NCI-H748 (cell line): ENCODE results near the gene GNB1L.
"Not testable (repeated sequence)": the region's sequence is repeated elsewhere in the genome, so short reads cannot be mapped to it uniquely, and the experiment has no call there.

Experiments
- DNase-seq: peaks from one replicate; lab custom pipeline; 2025; ENCODE audit not compliant: unreplicated experiment; lab: John Stamatoyannopoulos, UW

GNB1L gene

DNA sequence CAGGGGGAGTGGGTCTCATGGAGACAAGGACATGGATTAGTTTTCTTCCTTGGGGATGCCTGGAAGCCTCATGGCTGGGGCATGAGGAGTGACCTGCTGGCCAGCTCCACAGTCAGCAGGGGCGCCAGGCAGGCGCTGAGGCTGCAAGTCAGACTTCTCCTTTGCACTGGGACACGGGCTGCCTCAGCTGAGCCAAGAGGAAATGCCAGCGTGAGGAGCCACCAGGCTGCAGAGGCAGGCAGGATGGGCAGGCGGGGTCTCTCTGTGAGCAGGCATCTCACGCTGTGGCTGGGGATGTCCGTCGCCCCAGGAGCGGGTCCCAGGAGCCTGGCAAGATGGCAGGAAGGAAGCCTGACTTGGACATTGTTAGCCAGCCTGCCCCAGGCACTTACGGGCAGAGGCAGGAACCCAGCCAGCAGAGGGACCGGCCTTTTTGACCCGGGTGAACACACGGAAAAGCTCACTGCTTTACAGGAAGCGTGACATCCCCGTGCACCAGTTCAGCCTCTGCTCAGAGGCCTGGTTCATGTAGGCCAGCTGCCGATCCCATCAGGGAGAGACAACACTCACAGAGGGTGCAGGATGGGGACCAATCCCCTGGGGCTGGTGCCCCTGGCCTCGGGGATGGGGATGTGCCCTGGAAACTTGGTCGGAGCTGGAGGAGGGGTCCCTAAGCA is 10.2 kb downstream of the GNB1L start:
- no peak for DNase-seq

DNA sequence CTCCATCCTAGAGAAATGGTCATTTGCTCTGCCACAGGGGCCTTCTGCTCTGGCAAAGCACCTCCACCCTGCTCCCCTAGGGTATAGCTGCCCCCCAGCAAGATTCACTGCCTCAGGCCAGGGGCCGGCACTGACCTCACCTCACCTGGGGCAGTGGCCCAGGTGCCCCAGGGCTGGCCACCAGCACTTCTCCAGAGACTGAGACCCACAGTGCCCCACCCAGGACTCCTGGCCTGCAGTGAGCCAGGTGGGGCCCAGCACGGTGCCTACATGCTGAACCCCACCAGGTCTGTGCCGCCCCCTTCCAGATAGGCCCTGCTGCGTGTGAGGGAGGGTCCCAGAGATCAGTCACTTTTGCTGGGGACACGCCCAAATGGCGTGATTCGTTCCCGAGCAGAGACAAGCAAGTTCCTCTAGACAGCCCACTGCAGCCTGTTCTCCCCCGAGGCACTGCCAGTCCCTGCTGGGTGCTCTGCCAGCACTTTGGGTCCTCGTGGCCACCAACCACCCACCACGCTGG is 10.8 kb downstream of the GNB1L start:
- DNase-seq = no peak

GRCh38 chr22:19843107-19843856 is 11.4 kb downstream of the GNB1L start:
- DNase-seq = peak; percentile 64

DNA sequence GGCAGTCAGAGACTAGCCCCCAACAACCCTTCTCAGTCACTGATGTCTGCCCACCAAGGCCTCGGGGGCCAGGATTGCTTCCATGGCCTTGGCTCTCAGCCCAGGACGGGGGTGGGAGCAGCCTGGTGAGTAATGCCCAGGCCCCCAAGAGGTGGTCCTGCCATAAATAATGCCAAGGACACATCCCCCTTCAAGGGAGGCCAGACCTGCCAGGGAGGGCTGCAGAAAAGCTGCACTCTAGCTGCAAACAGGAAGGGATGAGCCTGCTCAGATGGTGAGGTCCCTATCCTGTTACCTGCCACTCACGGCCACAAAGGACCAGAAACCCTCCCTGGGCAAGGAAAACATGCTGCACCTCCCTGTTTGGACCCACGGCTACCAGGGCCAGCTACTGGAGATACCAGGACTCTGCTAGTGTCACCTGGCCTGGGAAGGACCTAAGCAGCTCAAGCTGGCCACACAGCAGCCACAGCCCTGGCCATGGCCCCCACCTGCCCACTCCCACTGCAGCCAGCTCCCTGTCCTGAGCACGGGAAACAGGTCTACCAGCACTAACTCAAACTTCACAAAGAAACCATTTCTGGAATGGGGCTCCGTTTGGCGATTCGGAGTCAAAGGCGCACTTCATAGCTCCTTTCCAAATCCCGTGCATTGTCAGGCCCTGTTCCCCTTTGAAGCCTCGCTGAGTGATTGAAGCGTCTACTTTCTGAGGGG is 12.1 kb downstream of the GNB1L start:
- no peak for DNase-seq

GRCh38 chr22:19841641-19842392 is 12.9 kb downstream of the GNB1L start:
- DNase-seq = no peak

- no peak for DNase-seq
Observed at GRCh38 chr22:19840955-19841640, 13.6 kb downstream of the GNB1L start.

DNA sequence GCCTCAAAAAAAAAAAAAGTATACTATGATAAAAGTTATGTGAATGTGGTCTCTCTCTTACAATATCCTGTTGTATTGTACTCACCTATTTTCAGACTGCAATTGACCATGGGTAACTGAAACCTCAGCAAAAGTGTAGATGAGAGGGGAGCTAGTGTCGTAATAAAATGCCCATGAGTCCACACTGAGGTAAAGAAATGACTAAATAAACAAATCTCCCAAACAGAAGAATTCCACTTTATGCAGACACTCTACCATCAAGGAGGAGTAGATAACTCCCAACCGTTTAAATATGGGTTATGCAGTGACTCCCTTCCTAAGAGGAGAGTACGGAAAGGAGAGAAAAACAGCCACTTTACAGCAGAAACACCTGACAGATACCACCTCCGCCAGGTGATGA is 14.6 kb downstream of the GNB1L start:
- no peak for DNase-seq

GRCh38 chr22:19837915-19838314 is 16.8 kb downstream of the GNB1L start:
- peak; percentile 10 for DNase-seq

- DNase-seq = no peak
Observed at GRCh38 chr22:19836512-19836911, 18.2 kb downstream of the GNB1L start.

- no peak for DNase-seq
Observed at GRCh38 chr22:19834599-19834998, 20.1 kb downstream of the GNB1L start.

DNA sequence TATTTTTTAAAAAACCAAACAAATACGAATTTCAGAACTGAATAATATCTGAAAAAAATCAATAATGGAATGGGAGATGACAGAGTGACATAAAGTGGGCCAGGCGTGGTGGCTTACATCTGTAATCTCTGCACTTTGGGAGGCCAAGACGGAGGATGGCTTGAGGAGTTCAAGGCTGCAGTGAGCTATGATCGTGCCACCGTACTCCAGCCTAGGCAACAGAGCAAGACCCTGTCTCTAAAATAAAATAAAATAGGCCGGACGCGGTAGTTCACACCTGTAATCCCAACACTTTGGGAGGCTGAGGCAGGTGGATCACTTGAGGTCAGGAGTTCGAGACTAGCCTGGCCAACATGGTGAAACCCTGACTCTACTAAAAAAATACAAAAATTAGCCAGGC is 21.3 kb downstream of the GNB1L start:
- DNase-seq = not testable (repeated sequence)

DNA sequence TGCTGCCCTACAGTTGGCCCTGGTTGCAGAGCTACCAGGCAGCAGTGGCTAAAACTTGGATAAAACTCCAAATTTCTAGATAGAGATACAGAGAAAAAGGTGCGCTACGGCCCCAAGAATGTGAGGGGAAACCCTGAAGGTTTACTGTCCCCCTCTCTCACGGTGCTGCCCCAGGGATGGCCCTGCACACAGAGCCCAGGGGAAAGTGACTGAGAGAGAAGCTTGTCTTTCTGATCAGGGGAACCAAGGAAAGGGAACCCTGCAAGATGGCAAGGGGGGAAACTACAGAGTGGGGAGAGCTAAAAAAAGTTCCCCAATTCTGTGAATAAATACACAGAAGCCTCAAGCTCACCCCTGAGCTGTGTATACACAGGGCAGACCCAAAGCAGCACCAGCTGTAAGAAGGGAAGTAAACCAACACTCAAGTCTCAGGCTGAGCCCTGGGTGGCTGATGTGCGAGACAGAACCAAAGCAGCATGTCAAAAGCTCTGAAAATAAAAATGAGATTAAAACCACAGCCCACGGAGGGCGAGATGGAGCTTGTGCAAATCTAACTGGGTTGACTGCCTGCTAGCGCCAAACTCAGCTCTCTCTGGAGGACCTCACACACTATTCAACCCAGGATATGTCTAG is 22.1 kb downstream of the GNB1L start:
- DNase-seq = no peak

DNA sequence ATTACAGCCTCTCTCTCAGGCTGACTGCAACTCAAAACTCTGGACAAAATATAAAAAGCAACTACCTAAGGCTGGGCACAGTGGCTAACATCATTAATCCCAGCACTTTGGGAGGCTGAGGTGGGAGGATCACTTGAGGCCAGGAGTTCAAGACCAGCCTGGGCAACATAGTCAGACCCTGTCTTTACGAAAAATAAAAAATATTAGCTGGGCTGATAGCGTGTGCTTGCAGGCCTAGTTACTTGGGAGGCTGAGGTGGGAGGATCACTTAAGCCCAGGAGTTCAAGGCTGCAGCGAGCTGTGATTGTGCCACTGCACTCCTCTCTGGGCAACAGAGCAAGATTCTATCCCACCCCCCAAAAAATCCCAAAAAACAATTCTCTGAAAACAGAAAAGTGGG is 22.7 kb downstream of the GNB1L start:
- not testable (repeated sequence) for DNase-seq

DNA sequence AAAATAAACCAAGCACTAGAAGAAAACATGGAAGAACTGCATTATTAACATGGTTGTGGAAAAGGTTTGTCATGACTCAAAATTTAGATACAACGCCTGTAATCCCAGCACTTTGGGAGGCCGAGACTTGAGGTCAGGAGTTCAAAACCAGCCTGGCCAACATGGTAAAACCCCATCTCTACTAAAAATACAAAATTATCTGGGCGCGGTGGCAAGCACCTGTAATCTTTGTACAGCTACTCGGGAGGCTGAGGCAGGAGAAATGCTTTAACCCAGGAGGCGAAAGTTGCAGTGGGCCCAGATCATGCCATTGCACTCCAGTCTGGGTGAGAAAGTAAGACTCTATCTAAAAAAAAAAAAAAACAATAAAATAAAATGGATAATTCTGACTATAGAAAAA is 23.7 kb downstream of the GNB1L start:
- DNase-seq = no peak

- no peak for DNase-seq
Observed at GRCh38 chr22:19828035-19828401, 26.7 kb downstream of the GNB1L start.

DNA sequence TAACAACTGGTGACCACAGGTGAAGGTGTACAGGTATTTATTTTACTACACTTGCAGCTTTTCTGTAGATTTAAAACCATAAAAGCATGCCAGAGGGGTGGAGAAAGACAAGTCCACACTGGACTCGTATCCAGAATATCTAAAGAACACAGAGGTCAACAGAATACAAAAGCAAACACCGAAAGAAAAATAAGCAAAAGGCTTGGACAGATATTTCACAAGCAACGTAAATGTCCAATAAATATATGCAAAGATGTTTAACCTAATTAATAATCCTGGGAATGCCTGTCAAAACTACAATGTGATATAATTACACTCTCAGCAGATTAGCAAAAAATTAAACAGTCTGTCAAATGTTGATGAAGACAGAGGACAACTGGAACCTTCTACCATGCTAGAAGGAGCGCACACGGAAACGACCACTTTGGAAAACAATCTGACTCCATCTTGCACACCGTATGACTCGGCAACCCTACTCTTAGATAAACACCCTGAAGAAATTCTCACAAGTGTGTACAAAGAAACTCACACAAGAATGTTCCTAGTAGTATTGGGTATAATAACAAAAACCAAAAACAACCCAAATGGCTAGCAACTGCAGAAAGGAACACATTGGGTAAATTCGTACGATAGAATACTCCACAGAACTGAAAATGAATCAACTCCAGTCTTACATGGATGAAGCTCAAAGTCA is 27.2 kb downstream of the GNB1L start:
- no peak for DNase-seq

DNA sequence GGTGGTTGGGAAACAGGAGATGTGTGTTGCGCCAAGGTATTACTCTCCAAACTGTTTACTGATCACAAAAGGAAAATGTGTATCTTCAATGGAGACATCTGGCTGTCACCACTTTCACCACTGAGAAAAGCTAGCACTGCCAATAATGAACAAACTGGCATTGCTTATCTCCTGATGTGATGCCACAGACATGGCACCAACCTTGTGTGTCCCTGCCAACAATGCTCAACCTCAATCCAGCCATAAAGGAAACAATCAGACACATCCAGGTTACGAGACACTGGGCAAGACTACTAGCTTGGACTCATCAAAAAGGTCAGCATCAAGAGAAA is 28.1 kb downstream of the GNB1L start:
- no peak for DNase-seq

DNA sequence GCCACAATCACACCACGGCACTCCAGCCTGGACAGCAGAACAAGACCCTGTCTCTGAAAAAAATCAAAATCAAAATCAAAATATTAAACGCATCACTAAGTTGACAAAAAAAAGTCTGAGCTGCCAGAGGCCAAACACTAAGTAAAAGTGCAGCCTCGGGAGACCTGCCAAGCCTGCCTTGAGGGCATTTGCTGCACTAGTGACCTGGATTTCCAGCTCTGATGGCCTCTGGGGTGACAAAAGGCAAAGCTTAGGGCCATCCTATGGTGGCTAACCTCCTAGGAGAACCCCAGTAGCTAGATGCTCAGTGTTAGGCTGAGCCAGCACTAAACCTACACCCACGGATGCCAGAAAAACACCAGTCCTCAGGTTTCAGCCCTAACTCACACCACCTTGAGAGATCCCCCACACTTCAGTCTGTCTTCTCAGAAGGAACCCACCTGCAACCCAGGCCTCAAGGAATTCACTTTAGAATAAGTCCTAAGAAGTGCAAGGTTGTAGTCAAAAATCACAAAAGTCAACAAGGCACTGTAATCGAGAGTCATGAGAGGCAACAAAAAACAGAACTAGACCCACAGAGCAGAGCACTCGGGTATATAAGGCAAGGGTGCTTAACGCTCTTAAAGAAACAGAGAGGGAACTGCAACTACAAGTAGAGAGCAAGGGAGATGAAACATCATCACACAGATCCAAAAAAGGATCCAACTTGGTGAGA is 28.6 kb downstream of the GNB1L start:
- DNase-seq = no peak

DNA sequence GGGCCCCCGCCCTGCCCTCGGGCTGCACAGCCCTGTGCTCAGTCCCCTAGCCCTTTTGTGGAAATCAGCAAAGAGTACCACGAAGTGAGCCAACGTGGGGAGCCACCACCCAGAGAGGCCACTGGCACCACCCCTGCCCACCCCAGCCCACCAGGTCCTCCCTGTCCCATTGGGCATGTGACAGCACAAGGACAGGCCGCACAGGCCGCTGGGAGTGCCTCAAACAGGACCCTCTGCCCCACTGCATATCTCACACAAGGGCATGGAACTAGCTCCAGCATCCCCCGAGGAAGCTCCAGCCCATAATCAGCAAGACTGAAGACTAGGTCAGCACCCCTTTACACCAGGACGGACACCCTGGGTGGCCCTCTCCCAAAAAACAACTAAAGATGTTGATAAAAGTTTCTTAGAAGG is 29.7 kb downstream of the GNB1L start:
- no peak for DNase-seq
